ENCODE data around the gene THEMIS. TPM values are rescaled to one million over a fixed set of nuclear protein-coding genes. Genes with fewer than 3 reads are reported as not detected.

Gene THEMIS
- total RNA-seq, 1 experiment from 2014 or later = 0.05 TPM

DNA sequence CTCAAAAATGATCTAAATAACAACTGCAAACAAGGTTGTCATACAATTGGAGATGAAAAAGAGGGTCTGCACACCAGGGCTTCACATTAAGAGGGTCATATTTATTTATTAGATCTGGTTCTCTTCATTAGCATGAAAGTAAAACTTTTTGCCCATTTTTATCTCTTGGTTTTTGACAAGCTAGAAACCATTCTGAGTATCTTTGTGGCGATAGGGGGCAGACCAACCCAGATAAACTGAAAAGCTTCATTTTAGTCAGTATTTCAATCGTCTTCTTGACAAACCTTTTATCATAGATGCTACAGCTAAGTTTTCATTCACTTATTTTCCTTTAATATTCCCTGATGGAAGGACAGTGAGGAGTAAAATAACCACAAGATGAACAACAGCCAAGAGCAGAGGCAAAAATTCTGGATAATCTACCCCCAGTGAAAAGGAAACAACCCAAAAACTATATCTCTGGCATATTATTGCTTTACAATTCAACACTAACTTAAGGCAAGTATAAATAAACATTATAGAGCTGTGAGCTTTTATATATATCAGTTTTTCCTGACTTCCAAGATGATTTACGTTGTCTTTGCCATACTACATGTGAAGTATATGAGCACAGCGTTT lies 45.2 kb downstream of the THEMIS start:
- no peaks in the 10 kb centered on the region for H3K36me3 ChIP-seq (ENCODE audit: control insufficient read depth, insufficient read depth, low read length)
- no peak overlapping the region for H3K4me3 ChIP-seq (ENCODE audit: low read depth in 2 of 2, low read length in 2 of 2)
- DNase-seq (ENCODE audit: low read depth, low spot score) (peak; percentile 35), ATAC-seq (0 out of 2 replicates have a peak, but pooled peaks have one; percentile 60)
- TF ChIP-seq, protein P1, sequence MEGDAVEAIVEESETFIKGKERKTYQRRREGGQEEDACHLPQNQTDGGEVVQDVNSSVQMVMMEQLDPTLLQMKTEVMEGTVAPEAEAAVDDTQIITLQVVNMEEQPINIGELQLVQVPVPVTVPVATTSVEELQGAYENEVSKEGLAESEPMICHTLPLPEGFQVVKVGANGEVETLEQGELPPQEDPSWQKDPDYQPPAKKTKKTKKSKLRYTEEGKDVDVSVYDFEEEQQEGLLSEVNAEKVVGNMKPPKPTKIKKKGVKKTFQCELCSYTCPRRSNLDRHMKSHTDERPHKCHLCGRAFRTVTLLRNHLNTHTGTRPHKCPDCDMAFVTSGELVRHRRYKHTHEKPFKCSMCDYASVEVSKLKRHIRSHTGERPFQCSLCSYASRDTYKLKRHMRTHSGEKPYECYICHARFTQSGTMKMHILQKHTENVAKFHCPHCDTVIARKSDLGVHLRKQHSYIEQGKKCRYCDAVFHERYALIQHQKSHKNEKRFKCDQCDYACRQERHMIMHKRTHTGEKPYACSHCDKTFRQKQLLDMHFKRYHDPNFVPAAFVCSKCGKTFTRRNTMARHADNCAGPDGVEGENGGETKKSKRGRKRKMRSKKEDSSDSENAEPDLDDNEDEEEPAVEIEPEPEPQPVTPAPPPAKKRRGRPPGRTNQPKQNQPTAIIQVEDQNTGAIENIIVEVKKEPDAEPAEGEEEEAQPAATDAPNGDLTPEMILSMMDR (IDR thresholded peaks at IDR 0.05) = peak; percentile 62; the same call in 1 of the 2 replicates
- TF ChIP-seq SIN3A (IDR thresholded peaks at IDR 0.05; ENCODE audit: borderline replicate concordance, insufficient read depth, low read depth, low read length) = no peak
- TF ChIP-seq TCF7L2 (IDR thresholded peaks at IDR 0.05; ENCODE audit: low read depth, low read length) = no peak
- TF ChIP-seq, protein P2, sequence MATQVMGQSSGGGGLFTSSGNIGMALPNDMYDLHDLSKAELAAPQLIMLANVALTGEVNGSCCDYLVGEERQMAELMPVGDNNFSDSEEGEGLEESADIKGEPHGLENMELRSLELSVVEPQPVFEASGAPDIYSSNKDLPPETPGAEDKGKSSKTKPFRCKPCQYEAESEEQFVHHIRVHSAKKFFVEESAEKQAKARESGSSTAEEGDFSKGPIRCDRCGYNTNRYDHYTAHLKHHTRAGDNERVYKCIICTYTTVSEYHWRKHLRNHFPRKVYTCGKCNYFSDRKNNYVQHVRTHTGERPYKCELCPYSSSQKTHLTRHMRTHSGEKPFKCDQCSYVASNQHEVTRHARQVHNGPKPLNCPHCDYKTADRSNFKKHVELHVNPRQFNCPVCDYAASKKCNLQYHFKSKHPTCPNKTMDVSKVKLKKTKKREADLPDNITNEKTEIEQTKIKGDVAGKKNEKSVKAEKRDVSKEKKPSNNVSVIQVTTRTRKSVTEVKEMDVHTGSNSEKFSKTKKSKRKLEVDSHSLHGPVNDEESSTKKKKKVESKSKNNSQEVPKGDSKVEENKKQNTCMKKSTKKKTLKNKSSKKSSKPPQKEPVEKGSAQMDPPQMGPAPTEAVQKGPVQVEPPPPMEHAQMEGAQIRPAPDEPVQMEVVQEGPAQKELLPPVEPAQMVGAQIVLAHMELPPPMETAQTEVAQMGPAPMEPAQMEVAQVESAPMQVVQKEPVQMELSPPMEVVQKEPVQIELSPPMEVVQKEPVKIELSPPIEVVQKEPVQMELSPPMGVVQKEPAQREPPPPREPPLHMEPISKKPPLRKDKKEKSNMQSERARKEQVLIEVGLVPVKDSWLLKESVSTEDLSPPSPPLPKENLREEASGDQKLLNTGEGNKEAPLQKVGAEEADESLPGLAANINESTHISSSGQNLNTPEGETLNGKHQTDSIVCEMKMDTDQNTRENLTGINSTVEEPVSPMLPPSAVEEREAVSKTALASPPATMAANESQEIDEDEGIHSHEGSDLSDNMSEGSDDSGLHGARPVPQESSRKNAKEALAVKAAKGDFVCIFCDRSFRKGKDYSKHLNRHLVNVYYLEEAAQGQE (IDR thresholded peaks at IDR 0.05; ENCODE audit: insufficient read depth in 1 of 2, low read depth in 2 of 2, low read length in 1 of 2) = no peak
- TF ChIP-seq POLR2AphosphoS5 (IDR thresholded peaks at IDR 0.05; ENCODE audit: low read depth, low read length) = no peak
- ChIA-PET POLR2A (no interaction called here), CTCF (interaction anchor here (0.5 to 1.2 kb wide), 7 partner anchors 18 to 884 kb away, joined by 3 to 6 read pairs (median 4); no protein-coding TSS in a partner anchor)
- H3K9me3 ChIP-seq (ENCODE audit: control insufficient read depth, insufficient read depth, low read depth, low read length) = no peaks in the 10 kb centered on the region
- no TSS peak for BruUV-seq (replicated peaks)
- in situ Hi-C loops (cut with HindIII; ENCODE audit: low pct_unique_long_range_greater_than_20kb, low sequenced_read_pairs) = no loop called here
- no peaks in the 10 kb centered on the region for H3K27me3 ChIP-seq (ENCODE audit: control insufficient read depth, insufficient read depth, low read length)
- H3K27ac ChIP-seq (ENCODE audit: low read length) = no peak overlapping the region
- no peaks in the 10 kb centered on the region for H3K4me1 ChIP-seq (ENCODE audit: control insufficient read depth, insufficient read depth, low read length)
- intact Hi-C loops (cut with micrococcal nuclease; ENCODE audit: unreplicated experiment) = loop anchor here (5.0 to 10.0 kb wide), 2 partner anchors 659 to 872 kb away; no protein-coding TSS in a partner anchor

DNA sequence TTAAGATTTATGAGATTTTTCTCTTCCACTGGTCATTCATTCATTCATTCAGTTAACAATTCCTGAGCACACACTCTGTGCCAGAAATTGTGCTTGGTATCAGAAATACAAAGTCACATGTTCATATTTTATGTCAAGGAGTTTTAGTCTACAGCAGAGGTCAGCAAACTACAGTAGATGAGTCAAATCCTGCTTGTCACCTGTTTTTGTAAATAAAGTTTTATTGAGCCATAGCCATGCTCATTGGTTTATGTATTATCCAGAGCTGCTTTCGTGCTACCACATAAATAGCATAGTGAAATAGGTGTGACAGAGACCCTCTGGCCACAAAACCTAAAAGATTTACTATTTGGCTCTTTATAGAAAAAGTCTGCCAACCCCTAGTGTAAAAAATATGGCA lies 46.8 kb downstream of the THEMIS start:
- H3K9me3 ChIP-seq (ENCODE audit: control insufficient read depth, insufficient read depth, low read depth, low read length) = no peaks in the 10 kb centered on the region
- ChIA-PET CTCF (interaction anchor here (1.3 kb wide), 1 partner anchor 662 kb away, joined by 3 read pairs; no protein-coding TSS in a partner anchor), POLR2A (no interaction called here)
- no peak overlapping the region for H3K4me3 ChIP-seq (ENCODE audit: low read depth in 2 of 2, low read length in 2 of 2)
- DNase-seq (ENCODE audit: low read depth, low spot score) (no peak), ATAC-seq (no peak)
- H3K27ac ChIP-seq (ENCODE audit: low read length) = no peak overlapping the region
- no peaks in the 10 kb centered on the region for H3K4me1 ChIP-seq (ENCODE audit: control insufficient read depth, insufficient read depth, low read length)
- TF ChIP-seq, protein P2 (IDR thresholded peaks at IDR 0.05; ENCODE audit: insufficient read depth in 1 of 2, low read depth in 2 of 2, low read length in 1 of 2) = no peak
- TF ChIP-seq POLR2AphosphoS5 (IDR thresholded peaks at IDR 0.05; ENCODE audit: low read depth, low read length) (no peak), SIN3A (IDR thresholded peaks at IDR 0.05; ENCODE audit: borderline replicate concordance, insufficient read depth, low read depth, low read length) (no peak), TCF7L2 (IDR thresholded peaks at IDR 0.05; ENCODE audit: low read depth, low read length) (no peak)
- TF ChIP-seq, protein P1 (IDR thresholded peaks at IDR 0.05) = no peak; the same call in 1 of the 2 replicates
- H3K27me3 ChIP-seq (ENCODE audit: control insufficient read depth, insufficient read depth, low read length) = no peaks in the 10 kb centered on the region
- in situ Hi-C loops (cut with HindIII; ENCODE audit: low pct_unique_long_range_greater_than_20kb, low sequenced_read_pairs) = no loop called here
- intact Hi-C loops (cut with micrococcal nuclease; ENCODE audit: unreplicated experiment) = loop anchor here (10.0 kb wide), 1 partner anchor 661 kb away; no protein-coding TSS in a partner anchor
- BruUV-seq (replicated peaks) = no TSS peak
- no peaks in the 10 kb centered on the region for H3K36me3 ChIP-seq (ENCODE audit: control insufficient read depth, insufficient read depth, low read length)

Measured in Panc1 (cell line).